HEK293 (cell line): Measurements from ENCODE around the gene SEPTIN2.

Experiments used
- TCF7L2 ChIP-seq: IDR thresholded peaks from 2 replicates; pipeline ENCODE4 v1.6.1; 2011; ENCODE audit warnings: low read depth, mild to moderate bottlenecking, inconsistent platforms, low read length, moderate library complexity, borderline replicate concordance
- ZNF518A ChIP-seq: fragments of 450-650 bp; formaldehyde crosslinking; conservative IDR thresholded peaks from 2 replicates; pipeline ENCODE4 v1.5.1; 2016; ENCODE audit warnings: low read depth, missing biosample characterization, missing genetic modification characterization
- ZNF791 ChIP-seq: fragments of 450-650 bp; formaldehyde crosslinking; IDR thresholded peaks from 2 replicates; pipeline ENCODE4 v1.5.1; 2016; ENCODE audit warnings: missing biosample characterization, missing genetic modification characterization

- TF ChIP-seq ZNF518A (tag by site-specific recombination) = no peak
- TF ChIP-seq TCF7L2 = no peak
- no peak for TF ChIP-seq ZNF791 (tag by site-specific recombination)
These were observed at the start of gene SEPTIN2 for GRCh38 chr2:241315879-241316631.
